Hepatocyte (in vitro differentiated cells): ENCODE results near the gene TNS4. TPM values are rescaled to one million over a fixed set of nuclear protein-coding genes. Genes with fewer than 3 reads are reported as not detected.

ENCODE experiments used
- DNase-seq: peaks from one replicate; pipeline ENCODE4 v3.0.0-alpha.2; 2016; ENCODE audit warnings: low spot score
- H2AFZ ChIP-seq: fragments of 200-600 bp; sonication (generic); 2 replicates; pipeline ENCODE4 v1.6.0; 2016; ENCODE audit warnings: antibody characterized with exemption, mild to moderate bottlenecking
- H3K27ac ChIP-seq: fragments of 200-600 bp; sonication (generic); 2 replicates; pipeline ENCODE4 v1.5.1; 2016; ENCODE audit warnings: mild to moderate bottlenecking
- H3K27me3 ChIP-seq: fragments of 200-600 bp; sonication (generic); 2 replicates; pipeline ENCODE4 v1.6.1; 2016
- H3K36me3 ChIP-seq: fragments of 200-600 bp; sonication (generic); replicated peaks from 2 replicates; pipeline ENCODE4 v1.5.1; 2016; ENCODE audit warnings: low read depth; ENCODE audit not compliant: insufficient read depth
- H3K4me1 ChIP-seq: fragments of 200-600 bp; sonication (generic); 2 replicates; pipeline ENCODE4 v1.5.1; 2016; ENCODE audit warnings: mild to moderate bottlenecking, moderate library complexity; ENCODE audit not compliant: insufficient read depth
- H3K4me2 ChIP-seq: fragments of 200-600 bp; sonication (generic); 2 replicates; pipeline ENCODE4 v1.6.0; 2016
- H3K4me3 ChIP-seq: fragments of 200-600 bp; sonication (generic); 2 replicates; pipeline ENCODE4 v1.5.1; 2016; ENCODE audit warnings: mild to moderate bottlenecking
- H3K79me2 ChIP-seq: fragments of 200-600 bp; sonication (generic); 2 replicates; pipeline ENCODE4 v1.6.0; 2017; ENCODE audit warnings: mild to moderate bottlenecking
- H3K9me2 ChIP-seq: fragments of 200-600 bp; sonication (generic); replicated peaks from 2 replicates; pipeline ENCODE4 v1.6.0; 2017; ENCODE audit warnings: mild to moderate bottlenecking; ENCODE audit not compliant: insufficient read depth
- H3K9me3 ChIP-seq: fragments of 200-600 bp; sonication (generic); 2 replicates; pipeline ENCODE4 v1.5.1; 2016; ENCODE audit warnings: low read depth, mild to moderate bottlenecking
- H4K20me1 ChIP-seq: fragments of 200-600 bp; sonication (generic); 2 replicates; pipeline ENCODE4 v1.6.0; 2016; ENCODE audit warnings: mild to moderate bottlenecking; ENCODE audit not compliant: insufficient read depth, poor library complexity, severe bottlenecking
- CTCF ChIP-seq: fragments of 200-600 bp; sonication (generic); IDR thresholded peaks from 2 replicates; pipeline ENCODE4 v1.5.1; 2016; ENCODE audit warnings: antibody characterized with exemption, mild to moderate bottlenecking; ENCODE audit not compliant: poor library complexity
- EZH2 ChIP-seq: fragments of 200-600 bp; sonication (generic); IDR thresholded peaks from 2 replicates; pipeline ENCODE4 v1.6.1; 2016; ENCODE audit warnings: antibody characterized with exemption, mild to moderate bottlenecking, borderline replicate concordance
- EZH2phosphoT487 ChIP-seq: fragments of 200-600 bp; sonication (generic); IDR thresholded peaks from one replicate; pipeline ENCODE4 v1.6.1; 2018; ENCODE audit warnings: antibody characterized with exemption, mild to moderate bottlenecking, low read depth, moderate library complexity; ENCODE audit not compliant: unreplicated experiment, severe bottlenecking
- WGBS: methylation state at CpG from one replicate; pipeline ENCODE4 v1.1.6; 2016; ENCODE audit warnings: low lambda C conversion rate; ENCODE audit errors: missing lambda C conversion rate; 5-methylcytosine and 5-hydroxymethylcytosine counted together
- polyA plus RNA-seq: library from polyadenylated mRNA; unstranded; fragments of >200 nt; fragmentation: Nextera tagmentation; extraction: Ambion mirVana; gene quantifications from 2 replicates; pipeline ENCODE4 v1.2.1, GENCODE V29; 2016
- total RNA-seq: library from RNA; depleted of rRNA; stranded (reverse); fragments of >200 nt; gene quantifications from 2 replicates; pipeline ENCODE4 v1.2.3, GENCODE V29; 2014

Gene TNS4
- total and polyA plus RNA-seq, 2 experiments from 2014 or later, result 0.07 TPM; not detected in 1

DNA sequence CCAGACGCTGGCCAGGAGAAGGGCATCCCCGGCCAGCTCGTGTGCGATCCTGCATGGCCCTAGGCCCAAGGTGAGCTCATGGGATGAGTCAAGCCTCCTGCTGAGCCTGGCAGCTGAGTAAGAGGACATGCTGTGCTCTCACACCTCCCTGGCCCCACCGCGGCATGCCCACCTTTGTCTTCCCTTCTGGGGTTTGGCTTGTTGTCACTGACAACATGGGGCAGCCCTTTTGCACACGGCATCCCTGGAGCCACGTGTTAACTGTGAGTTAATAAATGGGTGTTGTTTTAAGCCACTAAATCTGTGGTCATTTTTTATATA lies 8.9 kb upstream of the TNS4 start:
- no peak for DNase-seq
- TF ChIP-seq CTCF, result no peak
- TF ChIP-seq EZH2, result no peak
- TF ChIP-seq EZH2phosphoT487, result no peak
- H3K27ac ChIP-seq, result no peak overlapping the region
- H3K9me2 ChIP-seq, result no peaks in the 10 kb centered on the region
- H3K36me3 ChIP-seq, result no peaks in the 10 kb centered on the region
- no peaks in the 10 kb centered on the region for H4K20me1 ChIP-seq
- no peaks in the 10 kb centered on the region for H3K4me1 ChIP-seq
- no peaks in the 10 kb centered on the region for H3K79me2 ChIP-seq
- H3K27me3 ChIP-seq, result no peaks in the 10 kb centered on the region
- no peaks in the 10 kb centered on the region for H3K9me3 ChIP-seq
- 52% methylated on average over 8 of the region's 8 CpGs for WGBS
- no peak overlapping the region for H2AFZ ChIP-seq
- H3K4me3 ChIP-seq, result no peak overlapping the region
- no peak overlapping the region for H3K4me2 ChIP-seq

GRCh38 chr17:40509626-40510327 lies 8.4 kb upstream of the TNS4 start:
- Histone ChIP-seq H3K36me3 (no peaks in the 10 kb centered on the region), H3K4me2 (no peak overlapping the region), H3K27ac (no peak overlapping the region), H3K9me2 (no peaks in the 10 kb centered on the region), H2AFZ (no peak overlapping the region), H3K79me2 (no peaks in the 10 kb centered on the region), H3K9me3 (no peaks in the 10 kb centered on the region), H3K27me3 (no peaks in the 10 kb centered on the region), H4K20me1 (no peaks in the 10 kb centered on the region), H3K4me3 (no peak overlapping the region), H3K4me1 (no peaks in the 10 kb centered on the region)
- TF ChIP-seq CTCF (no peak), EZH2 (no peak), EZH2phosphoT487 (no peak)
- no peak for DNase-seq
- WGBS, result 93% methylated on average over 10 of the region's 10 CpGs

DNA sequence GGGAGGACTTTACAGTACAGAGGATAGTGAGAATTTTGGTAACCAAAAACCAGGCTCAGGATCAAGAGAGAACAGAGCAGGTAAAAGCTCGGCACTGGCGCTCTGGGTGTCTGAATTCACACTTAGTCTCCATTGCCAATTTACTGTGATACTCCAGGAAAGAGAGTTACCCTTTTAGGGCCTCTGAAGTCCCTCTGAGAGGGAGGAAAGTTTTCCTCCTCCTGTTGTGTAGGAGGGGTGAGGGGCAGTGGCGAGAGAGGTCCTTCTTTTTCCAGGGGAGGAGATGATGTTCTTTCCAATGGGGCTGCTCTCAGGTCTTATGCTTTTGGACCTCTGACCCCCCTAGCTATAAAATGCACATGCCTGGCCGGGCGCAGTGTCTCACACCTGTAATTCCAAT lies 5.4 kb upstream of the TNS4 start:
- Histone ChIP-seq H3K27ac (no peak overlapping the region), H3K4me3 (no peak overlapping the region), H3K79me2 (no peaks in the 10 kb centered on the region), H3K36me3 (no peaks in the 10 kb centered on the region), H4K20me1 (no peaks in the 10 kb centered on the region), H3K4me1 (no peaks in the 10 kb centered on the region), H3K9me3 (no peaks in the 10 kb centered on the region), H2AFZ (no peak overlapping the region), H3K4me2 (no peak overlapping the region), H3K27me3 (no peaks in the 10 kb centered on the region), H3K9me2 (no peaks in the 10 kb centered on the region)
- 87% methylated on average over 5 of the region's 5 CpGs for WGBS
- no peak for DNase-seq
- TF ChIP-seq CTCF (no peak), EZH2phosphoT487 (no peak), EZH2 (no peak)
